ENCODE results near the gene ASH1L. TPM values are rescaled to one million over a fixed set of nuclear protein-coding genes. Genes with fewer than 3 reads are reported as not detected.

ASH1L gene
- polyA plus RNA-seq, 4 donors: 3.5 to 30.9 (median 6.5) TPM

GRCh38 chr1:155537193-155537592 is 25.4 kb downstream of the ASH1L start:
- Histone ChIP-seq H3K4me3 (ENCODE audit: low read depth in 1 of 3, low read length in 3 of 3) (no peak overlapping the region), H3K27me3 (ENCODE audit: control insufficient read depth in 3 of 3, insufficient read depth in 3 of 3, low read length in 3 of 3) (no peaks in the 10 kb centered on the region), H3K4me1 (ENCODE audit: control insufficient read depth in 3 of 3, insufficient read depth in 2 of 3, low read depth in 1 of 3, low read length in 2 of 3) (peaks cover 0 to 16% (median 12%) of the 10 kb centered on the region in 3 donors), H3K9me3 (ENCODE audit: control insufficient read depth in 2 of 2, insufficient read depth in 1 of 2, low read depth in 1 of 2, low read length in 1 of 2) (no peaks in the 10 kb centered on the region), H3K36me3 (ENCODE audit: control insufficient read depth in 3 of 3, insufficient read depth in 2 of 3, low read depth in 1 of 3, low read length in 3 of 3) (peaks cover 0 to 2% (median 0%) of the 10 kb centered on the region in 3 donors), H3K27ac (ENCODE audit: low read depth in 1 of 3, low read length in 2 of 3) (no peak overlapping the region)
- FAIRE-seq (no peak), DNase-seq (no peak)
- 62 to 69% (median 65%) methylated on average over 4 of the region's 4 CpGs for WGBS, 3 donors

- Histone ChIP-seq H3K4me1 (ENCODE audit: control insufficient read depth in 3 of 3, insufficient read depth in 2 of 3, low read depth in 1 of 3, low read length in 2 of 3) (peaks cover 0 to 19% (median 4%) of the 10 kb centered on the region in 3 donors), H3K36me3 (ENCODE audit: control insufficient read depth in 3 of 3, insufficient read depth in 2 of 3, low read depth in 1 of 3, low read length in 3 of 3) (no peaks in the 10 kb centered on the region), H3K4me3 (ENCODE audit: low read depth in 1 of 3, low read length in 3 of 3) (no peak overlapping the region), H3K27me3 (ENCODE audit: control insufficient read depth in 3 of 3, insufficient read depth in 3 of 3, low read length in 3 of 3) (no peaks in the 10 kb centered on the region), H3K27ac (ENCODE audit: low read depth in 1 of 3, low read length in 2 of 3) (no peak overlapping the region), H3K9me3 (ENCODE audit: control insufficient read depth in 2 of 2, insufficient read depth in 1 of 2, low read depth in 1 of 2, low read length in 1 of 2) (no peaks in the 10 kb centered on the region)
- no peak for DNase-seq
- FAIRE-seq: no peak
- WGBS, 3 donors: 43 to 78% (median 64%) methylated on average over 1 of the region's 1 CpG
Measured at GRCh38 chr1:155531624-155532023, 31.0 kb downstream of the ASH1L start.

- Histone ChIP-seq H3K27ac (ENCODE audit: low read depth in 1 of 3, low read length in 2 of 3) (no peak overlapping the region), H3K36me3 (ENCODE audit: control insufficient read depth in 3 of 3, insufficient read depth in 2 of 3, low read depth in 1 of 3, low read length in 3 of 3) (no peaks in the 10 kb centered on the region), H3K4me1 (ENCODE audit: control insufficient read depth in 3 of 3, insufficient read depth in 2 of 3, low read depth in 1 of 3, low read length in 2 of 3) (peaks cover 0 to 4% (median 0%) of the 10 kb centered on the region in 3 donors), H3K4me3 (ENCODE audit: low read depth in 1 of 3, low read length in 3 of 3) (no peak overlapping the region), H3K9me3 (ENCODE audit: control insufficient read depth in 2 of 2, insufficient read depth in 1 of 2, low read depth in 1 of 2, low read length in 1 of 2) (no peaks in the 10 kb centered on the region), H3K27me3 (ENCODE audit: control insufficient read depth in 3 of 3, insufficient read depth in 3 of 3, low read length in 3 of 3) (no peaks in the 10 kb centered on the region)
- no peak for DNase-seq
- 82 to 91% (median 85%) methylated on average over 3 of the region's 3 CpGs for WGBS, 3 donors
- no peak for FAIRE-seq
Measured at GRCh38 chr1:155529929-155530328, 32.7 kb downstream of the ASH1L start.

GRCh38 chr1:155529109-155529508 is 33.5 kb downstream of the ASH1L start:
- 80 to 96% (median 87%) methylated on average over 2 of the region's 2 CpGs for WGBS, 3 donors
- H3K27ac ChIP-seq (ENCODE audit: low read depth in 1 of 3, low read length in 2 of 3): no peak overlapping the region

GRCh38 chr1:155527677-155528076 is 34.9 kb downstream of the ASH1L start:
- Histone ChIP-seq H3K27ac (ENCODE audit: low read depth in 1 of 3, low read length in 2 of 3) (no peak overlapping the region), H3K27me3 (ENCODE audit: control insufficient read depth in 3 of 3, insufficient read depth in 3 of 3, low read length in 3 of 3) (no peaks in the 10 kb centered on the region), H3K36me3 (ENCODE audit: control insufficient read depth in 3 of 3, insufficient read depth in 2 of 3, low read depth in 1 of 3, low read length in 3 of 3) (peaks cover 0 to 7% (median 0%) of the 10 kb centered on the region in 3 donors), H3K4me3 (ENCODE audit: low read depth in 1 of 3, low read length in 3 of 3) (no peak overlapping the region), H3K4me1 (ENCODE audit: control insufficient read depth in 3 of 3, insufficient read depth in 2 of 3, low read depth in 1 of 3, low read length in 2 of 3) (peaks cover 0 to 3% (median 2%) of the 10 kb centered on the region in 3 donors), H3K9me3 (ENCODE audit: control insufficient read depth in 2 of 2, insufficient read depth in 1 of 2, low read depth in 1 of 2, low read length in 1 of 2) (no peaks in the 10 kb centered on the region)
- DNase-seq (no peak), FAIRE-seq (no peak)
- 87 to 91% (median 89%) methylated on average over 6 of the region's 6 CpGs for WGBS, 3 donors

More at GRCh38 chr1:155529109-155529508, 33.5 kb downstream of the ASH1L start:
- DNase-seq: no peak
- FAIRE-seq: no peak
- Histone ChIP-seq H3K4me3 (ENCODE audit: low read depth in 1 of 3, low read length in 3 of 3) (no peak overlapping the region), H3K36me3 (ENCODE audit: control insufficient read depth in 3 of 3, insufficient read depth in 2 of 3, low read depth in 1 of 3, low read length in 3 of 3) (no peaks in the 10 kb centered on the region), H3K27me3 (ENCODE audit: control insufficient read depth in 3 of 3, insufficient read depth in 3 of 3, low read length in 3 of 3) (no peaks in the 10 kb centered on the region), H3K9me3 (ENCODE audit: control insufficient read depth in 2 of 2, insufficient read depth in 1 of 2, low read depth in 1 of 2, low read length in 1 of 2) (no peaks in the 10 kb centered on the region), H3K4me1 (ENCODE audit: control insufficient read depth in 3 of 3, insufficient read depth in 2 of 3, low read depth in 1 of 3, low read length in 2 of 3) (peaks cover 0 to 3% (median 0%) of the 10 kb centered on the region in 3 donors)

GRCh38 chr1:155526356-155526755 is 36.2 kb downstream of the ASH1L start:
- WGBS, 3 donors: 85 to 100% (median 88%) methylated on average over 1 of the region's 1 CpG
- no peak overlapping the region for H3K4me3 ChIP-seq (ENCODE audit: low read depth in 1 of 3, low read length in 3 of 3)
- H3K27me3 ChIP-seq (ENCODE audit: control insufficient read depth in 3 of 3, insufficient read depth in 3 of 3, low read length in 3 of 3): no peaks in the 10 kb centered on the region
- H3K4me1 ChIP-seq (ENCODE audit: control insufficient read depth in 3 of 3, insufficient read depth in 2 of 3, low read depth in 1 of 3, low read length in 2 of 3): peaks cover 0 to 3% (median 2%) of the 10 kb centered on the region in 3 donors
- no peaks in the 10 kb centered on the region for H3K9me3 ChIP-seq (ENCODE audit: control insufficient read depth in 2 of 2, insufficient read depth in 1 of 2, low read depth in 1 of 2, low read length in 1 of 2)
- no peak overlapping the region for H3K27ac ChIP-seq (ENCODE audit: low read depth in 1 of 3, low read length in 2 of 3)
- no peak for FAIRE-seq
- peaks cover 0 to 8% (median 0%) of the 10 kb centered on the region in 3 donors for H3K36me3 ChIP-seq (ENCODE audit: control insufficient read depth in 3 of 3, insufficient read depth in 2 of 3, low read depth in 1 of 3, low read length in 3 of 3)
- no peak for DNase-seq

GRCh38 chr1:155522069-155522468 is 40.5 kb downstream of the ASH1L start:
- WGBS, 3 donors: 88 to 97% (median 89%) methylated on average over 2 of the region's 2 CpGs

GRCh38 chr1:155518484-155518883 is 44.1 kb downstream of the ASH1L start:
- no peak for DNase-seq
- Histone ChIP-seq H3K27me3 (ENCODE audit: control insufficient read depth in 3 of 3, insufficient read depth in 3 of 3, low read length in 3 of 3) (no peaks in the 10 kb centered on the region), H3K27ac (ENCODE audit: low read depth in 1 of 3, low read length in 2 of 3) (no peak overlapping the region), H3K4me3 (ENCODE audit: low read depth in 1 of 3, low read length in 3 of 3) (no peak overlapping the region), H3K36me3 (ENCODE audit: control insufficient read depth in 3 of 3, insufficient read depth in 2 of 3, low read depth in 1 of 3, low read length in 3 of 3) (peaks cover 3 to 26% (median 7%) of the 10 kb centered on the region in 3 donors), H3K4me1 (ENCODE audit: control insufficient read depth in 3 of 3, insufficient read depth in 2 of 3, low read depth in 1 of 3, low read length in 2 of 3) (peaks cover 0 to 2% (median 0%) of the 10 kb centered on the region in 3 donors), H3K9me3 (ENCODE audit: control insufficient read depth in 2 of 2, insufficient read depth in 1 of 2, low read depth in 1 of 2, low read length in 1 of 2) (no peaks in the 10 kb centered on the region)
- 69 to 91% (median 78%) methylated on average over 4 of the region's 4 CpGs for WGBS, 3 donors
- FAIRE-seq: no peak

More at GRCh38 chr1:155522069-155522468, 40.5 kb downstream of the ASH1L start:
- H3K27ac ChIP-seq (ENCODE audit: low read depth in 1 of 3, low read length in 2 of 3): no peak overlapping the region
- H3K4me3 ChIP-seq (ENCODE audit: low read depth in 1 of 3, low read length in 3 of 3): no peak overlapping the region
- DNase-seq (no peak), FAIRE-seq (no peak)
- no peaks in the 10 kb centered on the region for H3K9me3 ChIP-seq (ENCODE audit: control insufficient read depth in 2 of 2, insufficient read depth in 1 of 2, low read depth in 1 of 2, low read length in 1 of 2)
- no peaks in the 10 kb centered on the region for H3K27me3 ChIP-seq (ENCODE audit: control insufficient read depth in 3 of 3, insufficient read depth in 3 of 3, low read length in 3 of 3)
- H3K36me3 ChIP-seq (ENCODE audit: control insufficient read depth in 3 of 3, insufficient read depth in 2 of 3, low read depth in 1 of 3, low read length in 3 of 3): peaks cover 3 to 22% (median 5%) of the 10 kb centered on the region in 3 donors
- H3K4me1 ChIP-seq (ENCODE audit: control insufficient read depth in 3 of 3, insufficient read depth in 2 of 3, low read depth in 1 of 3, low read length in 2 of 3): peaks cover 0 to 2% (median 0%) of the 10 kb centered on the region in 3 donors

GRCh38 chr1:155514582-155515187 is 47.9 kb downstream of the ASH1L start:
- H3K4me1 ChIP-seq (ENCODE audit: control insufficient read depth in 3 of 3, insufficient read depth in 2 of 3, low read depth in 1 of 3, low read length in 2 of 3): no peaks in the 10 kb centered on the region
- no peak for FAIRE-seq
- 79 to 90% (median 80%) methylated on average over 14 of the region's 14 CpGs for WGBS, 3 donors
- no peak for DNase-seq
- H3K27me3 ChIP-seq (ENCODE audit: control insufficient read depth in 3 of 3, insufficient read depth in 3 of 3, low read length in 3 of 3): no peaks in the 10 kb centered on the region
- H3K27ac ChIP-seq (ENCODE audit: low read depth in 1 of 3, low read length in 2 of 3): no peak overlapping the region
- H3K4me3 ChIP-seq (ENCODE audit: low read depth in 1 of 3, low read length in 3 of 3): no peak overlapping the region
- peaks cover 3 to 21% (median 6%) of the 10 kb centered on the region in 3 donors for H3K36me3 ChIP-seq (ENCODE audit: control insufficient read depth in 3 of 3, insufficient read depth in 2 of 3, low read depth in 1 of 3, low read length in 3 of 3)
- H3K9me3 ChIP-seq (ENCODE audit: control insufficient read depth in 2 of 2, insufficient read depth in 1 of 2, low read depth in 1 of 2, low read length in 1 of 2): no peaks in the 10 kb centered on the region
